Natural killer cell (primary cell): ENCODE results near the gene CCT8L2. TPM values are rescaled to one million over a fixed set of nuclear protein-coding genes. Genes with fewer than 3 reads are reported as not detected.
"Not testable (repeated sequence)": the region's sequence is repeated elsewhere in the genome, so short reads cannot be mapped to it uniquely, and the experiment has no call there.

Experiments used
- ATAC-seq, 3 donors: fragments of 150-1000 bp in 2 of 3; fragments of 200-7000 bp in 1 of 3; cut with Tn5 transposase; 1 replicate in 1 of 3; 2 replicates in 2 of 3; pipeline ENCODE4 v1.10.0; 2021; ENCODE audit warnings: mild to moderate bottlenecking in 2 of 3, moderate library complexity in 2 of 3
- DNase-seq, 2 donors: peaks; one replicate each; pipeline versions ENCODE4 v3.0.0 to v3.0.0-alpha.2; 2013 to 2021; ENCODE audit warnings: mixed read lengths in 1 of 2
- H3K27ac ChIP-seq: one replicate; pipeline ENCODE4 v1.5.1; 2013; ENCODE audit warnings: mild to moderate bottlenecking, low read length
- H3K27me3 ChIP-seq: one replicate; pipeline ENCODE4 v1.6.1; 2013; ENCODE audit warnings: low read length; ENCODE audit not compliant: control insufficient read depth, insufficient read depth
- H3K36me3 ChIP-seq: one replicate; pipeline ENCODE4 v1.6.1; 2013; ENCODE audit warnings: low read length; ENCODE audit not compliant: control insufficient read depth, insufficient read depth
- H3K4me1 ChIP-seq: one replicate; pipeline ENCODE4 v1.6.1; 2013; ENCODE audit warnings: low read length; ENCODE audit not compliant: control insufficient read depth, insufficient read depth
- H3K4me3 ChIP-seq: one replicate; pipeline ENCODE4 v1.5.1; 2013; ENCODE audit warnings: low read length
- H3K9me3 ChIP-seq: one replicate; pipeline ENCODE4 v1.6.1; 2013; ENCODE audit warnings: low read length; ENCODE audit not compliant: control insufficient read depth, insufficient read depth
- H3K27ac Mint-ChIP-seq, 2 donors: one replicate each; pipeline ENCODE4 v1.8.0; 2022; ENCODE audit warnings: mild to moderate bottlenecking in 2 of 2, mixed read lengths in 2 of 2, moderate library complexity in 1 of 2
- H3K27me3 Mint-ChIP-seq, 2 donors: one replicate each; pipeline ENCODE4 v1.8.0; 2022; ENCODE audit warnings: low read depth in 2 of 2, mixed read lengths in 2 of 2
- H3K36me3 Mint-ChIP-seq: one replicate; pipeline ENCODE4 v1.8.0; 2022; ENCODE audit warnings: mixed read lengths
- H3K4me1 Mint-ChIP-seq, 2 donors: one replicate each; pipeline ENCODE4 v1.8.0; 2022; ENCODE audit warnings: mixed read lengths in 2 of 2
- H3K4me3 Mint-ChIP-seq: one replicate; pipeline ENCODE4 v1.8.0; 2022; ENCODE audit warnings: mild to moderate bottlenecking, moderate library complexity, mixed read lengths
- H3K9me3 Mint-ChIP-seq, 2 donors: one replicate each; pipeline ENCODE4 v1.8.0; 2022; ENCODE audit warnings: mixed read lengths in 2 of 2
- CTCF ChIP-seq: fragments of 200-600 bp; IDR thresholded peaks from one replicate; pipeline ENCODE4 v1.8.0; 2022; ENCODE audit warnings: antibody characterized with exemption
- WGBS: methylation state at CpG from one replicate; pipeline ENCODE4 v1.1.7; 2013; ENCODE audit warnings: missing lambda C conversion rate; ENCODE audit not compliant: insufficient coverage; 5-methylcytosine and 5-hydroxymethylcytosine counted together
- intact Hi-C: fragments of 100-400 bp; cut with micrococcal nuclease; formaldehyde crosslinking; loops from one replicate; pipeline ENCODE4 v1.14.2; 2022
- total RNA-seq, 4 donors: library from RNA; stranded (reverse); fragments of 120-200 nt in 1 of 4; gene quantifications; one replicate each; pipeline versions ENCODE4 v1.2.3 to v1.2.4, GENCODE V29; 2013 to 2022

Gene CCT8L2
- total RNA-seq, 3 donors from 2014 or later (not counting 1 experiment from before 2014, with no cell fraction given): not detected

DNA sequence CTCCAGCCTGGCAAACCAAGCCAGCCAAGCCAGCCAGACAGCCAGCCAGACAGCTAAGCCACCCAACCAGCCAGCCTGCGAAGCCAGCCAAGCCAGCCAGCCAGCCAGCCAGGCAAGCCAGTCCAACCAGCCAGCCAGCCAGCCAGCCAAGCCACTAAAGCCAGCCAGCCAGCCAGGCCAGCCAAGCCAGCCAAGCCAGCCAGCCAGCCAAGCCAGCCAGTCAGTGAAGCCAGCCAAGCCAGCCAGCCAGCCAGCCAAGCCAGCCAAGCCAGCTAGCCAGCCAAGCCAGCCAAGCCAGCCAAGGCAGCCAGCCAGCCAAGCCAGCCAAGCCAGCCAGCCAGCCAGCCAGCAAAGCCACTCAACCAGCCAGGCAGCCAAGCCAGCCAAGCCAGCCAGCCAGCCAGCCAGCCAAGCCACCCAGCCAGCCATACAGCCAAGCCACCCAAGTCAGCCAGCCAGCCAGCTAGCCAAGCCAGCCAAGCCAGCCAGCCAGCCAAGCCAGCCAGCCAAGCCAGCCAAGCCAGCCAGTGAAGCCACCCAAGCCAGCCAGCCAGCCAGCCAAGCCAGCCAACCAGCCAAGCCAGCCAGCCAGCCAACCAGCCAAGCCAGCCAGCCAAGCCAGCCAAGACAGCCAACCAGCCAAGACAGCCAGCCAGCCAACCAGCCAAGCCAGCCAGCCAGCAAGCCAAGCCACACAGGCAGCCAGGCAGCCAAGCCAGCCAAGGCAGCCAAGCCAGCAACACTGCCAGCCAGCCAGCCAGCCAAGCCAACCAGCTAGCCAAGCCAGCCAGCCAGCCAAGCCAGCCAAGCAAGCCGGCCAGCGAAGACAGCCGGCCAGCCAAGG is 29.7 kb downstream of the CCT8L2 start:
- Mint-ChIP-seq H3K27me3 (no peaks in the 10 kb centered on the region), H3K36me3 (no peaks in the 10 kb centered on the region), H3K27ac (no peak overlapping the region), H3K4me3 (no peak overlapping the region), H3K4me1 (no peaks in the 10 kb centered on the region), H3K9me3 (no peaks in the 10 kb centered on the region)
- H3K36me3 ChIP-seq: no peaks in the 10 kb centered on the region
- H3K27me3 ChIP-seq: no peaks in the 10 kb centered on the region
- ATAC-seq (no peak), DNase-seq (no peak)
- 63% methylated on average over 4 of the region's 4 CpGs for WGBS
- H3K27ac ChIP-seq: no peak overlapping the region
- no peak overlapping the region for H3K4me3 ChIP-seq
- intact Hi-C loops: no loop called here
- no peaks in the 10 kb centered on the region for H3K4me1 ChIP-seq
- peaks cover 8% of the 10 kb centered on the region for H3K9me3 ChIP-seq
- TF ChIP-seq CTCF: no peak

- H3K36me3 Mint-ChIP-seq, H3K9me3 ChIP-seq, H3K27ac ChIP-seq, DNase-seq, H3K36me3 ChIP-seq, H3K9me3 Mint-ChIP-seq, H3K4me1 ChIP-seq, H3K4me3 Mint-ChIP-seq, intact Hi-C loops, H3K4me3 ChIP-seq, H3K4me1 Mint-ChIP-seq, ATAC-seq, H3K27me3 Mint-ChIP-seq, H3K27me3 ChIP-seq, H3K27ac Mint-ChIP-seq: not testable (repeated sequence)
- WGBS: 90% methylated on average over 5 of the region's 5 CpGs
These were observed 31.4 kb downstream of the CCT8L2 start for GRCh38 chr22:16561093-16561658.

DNA sequence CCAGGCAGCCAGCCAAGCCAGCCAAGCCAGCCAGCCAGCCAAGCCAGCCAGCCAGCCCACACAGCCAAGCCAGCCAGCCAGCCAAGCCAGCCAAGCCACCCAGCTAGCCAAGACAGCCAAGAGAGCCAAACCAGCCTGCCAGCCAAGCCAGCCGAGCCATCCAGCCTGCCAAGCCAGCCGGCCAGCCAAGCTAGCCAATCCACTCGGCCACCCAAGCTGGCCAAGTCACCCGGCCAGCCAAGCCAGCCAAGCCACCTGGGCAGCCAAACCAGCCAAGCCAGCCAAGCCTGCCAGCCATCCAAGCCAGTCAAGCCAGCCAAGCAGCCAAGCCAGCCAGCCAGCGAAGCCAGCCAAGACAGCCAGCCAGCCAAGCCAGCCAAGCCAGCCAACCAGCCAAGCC is 32.0 kb downstream of the CCT8L2 start:
- intact Hi-C loops, H3K9me3 Mint-ChIP-seq, H3K36me3 ChIP-seq, H3K27ac ChIP-seq, ATAC-seq, H3K9me3 ChIP-seq, H3K4me1 Mint-ChIP-seq, H3K36me3 Mint-ChIP-seq, H3K4me1 ChIP-seq, H3K27ac Mint-ChIP-seq, H3K4me3 ChIP-seq, DNase-seq, H3K27me3 Mint-ChIP-seq, H3K4me3 Mint-ChIP-seq, H3K27me3 ChIP-seq: not testable (repeated sequence)
- 87% methylated on average over 5 of the region's 5 CpGs for WGBS

GRCh38 chr22:16559996-16560395 is 32.6 kb downstream of the CCT8L2 start:
- 50% methylated on average over 1 of the region's 1 CpG for WGBS
- ATAC-seq: not testable (repeated sequence)

More at GRCh38 chr22:16559996-16560395, 32.6 kb downstream of the CCT8L2 start:
- H3K4me3 Mint-ChIP-seq, H3K27me3 Mint-ChIP-seq, H3K36me3 Mint-ChIP-seq, H3K4me3 ChIP-seq, H3K9me3 Mint-ChIP-seq, H3K27ac Mint-ChIP-seq, DNase-seq, H3K4me1 ChIP-seq, H3K36me3 ChIP-seq, H3K27ac ChIP-seq, H3K9me3 ChIP-seq, H3K27me3 ChIP-seq, H3K4me1 Mint-ChIP-seq, intact Hi-C loops: not testable (repeated sequence)
